SH-SY5Y (cell line): Measurements from ENCODE around the gene FLT3LG.

Experiments
- GATA2 ChIP-seq: IDR thresholded peaks from 2 replicates; pipeline ENCODE4 v1.6.1; 2011; ENCODE audit warnings: mild to moderate bottlenecking, low read depth, low read length
- GATA3 ChIP-seq: IDR thresholded peaks from 2 replicates; pipeline ENCODE4 v1.6.1; 2011; ENCODE audit warnings: low read depth, mild to moderate bottlenecking, low read length, moderate library complexity

GRCh38 chr19:49530708-49531107 is 56.7 kb downstream of the FLT3LG start:
- TF ChIP-seq GATA3 (no peak), GATA2 (no peak)
